Colonic mucosa (tissue), 4 donors: ENCODE data around the gene FAM219A. TPM values are rescaled to one million over a fixed set of nuclear protein-coding genes. Genes with fewer than 3 reads are reported as not detected.

Experiments
- DNase-seq: peaks from one replicate; pipeline ENCODE4 v3.0.0-alpha.2; 2020
- H3K27ac ChIP-seq: fragments of 200-600 bp; one replicate; pipeline ENCODE4 v1.8.0; 2021
- H3K27me3 ChIP-seq: fragments of 200-600 bp; one replicate; pipeline ENCODE4 v1.8.0; 2021
- H3K36me3 ChIP-seq: fragments of 200-600 bp; one replicate; pipeline ENCODE4 v1.8.0; 2021
- H3K4me1 ChIP-seq: fragments of 200-600 bp; one replicate; pipeline ENCODE4 v1.8.0; 2021; ENCODE audit warnings: mild to moderate bottlenecking
- H3K4me3 ChIP-seq: fragments of 200-600 bp; one replicate; pipeline ENCODE4 v1.8.0; 2021
- H3K9ac ChIP-seq, 2 donors: one replicate each; pipeline ENCODE4 v1.7.0; 2013; ENCODE audit warnings: control low read depth in 2 of 2, low read depth in 2 of 2, low read length in 2 of 2
- H3K9me3 ChIP-seq: fragments of 200-600 bp; one replicate; pipeline ENCODE4 v1.8.0; 2021
- CTCF ChIP-seq: fragments of 200-600 bp; IDR thresholded peaks from one replicate; pipeline ENCODE4 v1.8.0; 2022; ENCODE audit warnings: antibody characterized with exemption, mild to moderate bottlenecking
- intact Hi-C: fragments of 100-400 bp; cut with DNase I; formaldehyde crosslinking; loops from one replicate; pipeline ENCODE4 v1.14.1; 2022
- total RNA-seq, 2 donors: library from RNA; stranded (reverse); fragmentation: NEBNext Ultra II Directional in 1 of 2; extraction: Animal tissue kit (Norgen Biotek cat#: 25700) in 1 of 2; gene quantifications; one replicate each; pipeline ENCODE4 v1.2.1, GENCODE V29; 2021
- donor health status: healthy.
- donor health status: DM: no; HTN: no; CAD: no.
- donor health status: DM: no; HTN: no; CAD: no.

Gene FAM219A
- total RNA-seq, 2 donors from 2014 or later = 6.3 to 7.5 TPM

GRCh38 chr9:34408173-34408572 lies 50.2 kb downstream of the FAM219A start:
- Histone ChIP-seq H3K9me3 (no peaks in the 10 kb centered on the region), H3K27me3 (no peaks in the 10 kb centered on the region), H3K27ac (no peak overlapping the region), H3K4me3 (no peak overlapping the region), H3K4me1 (no peaks in the 10 kb centered on the region), H3K36me3 (no peaks in the 10 kb centered on the region), H3K9ac (no peak overlapping the region)
- intact Hi-C loops = loop anchor here (5.0 kb wide), 1 partner anchor 184 kb away; no protein-coding TSS in a partner anchor
- DNase-seq = no peak
- TF ChIP-seq CTCF = no peak

GRCh38 chr9:34406219-34406618 lies 52.2 kb downstream of the FAM219A start:
- Histone ChIP-seq H3K36me3 (no peaks in the 10 kb centered on the region), H3K27ac (no peak overlapping the region), H3K4me1 (no peaks in the 10 kb centered on the region), H3K9ac (no peak overlapping the region), H3K4me3 (no peak overlapping the region), H3K27me3 (no peaks in the 10 kb centered on the region), H3K9me3 (no peaks in the 10 kb centered on the region)
- intact Hi-C loops = loop anchor here (5.0 kb wide), 1 partner anchor 186 kb away; no protein-coding TSS in a partner anchor
- no peak for TF ChIP-seq CTCF
- DNase-seq = no peak

GRCh38 chr9:34405719-34406118 lies 52.7 kb downstream of the FAM219A start:
- DNase-seq = no peak
- intact Hi-C loops = loop anchor here (5.0 kb wide), 1 partner anchor 187 kb away; no protein-coding TSS in a partner anchor
- no peaks in the 10 kb centered on the region for H3K27me3 ChIP-seq
- H3K36me3 ChIP-seq = no peaks in the 10 kb centered on the region
- TF ChIP-seq CTCF = no peak
- no peaks in the 10 kb centered on the region for H3K9me3 ChIP-seq
- H3K27ac ChIP-seq = no peak overlapping the region
- no peak overlapping the region for H3K9ac ChIP-seq
- H3K4me1 ChIP-seq = no peaks in the 10 kb centered on the region
- H3K4me3 ChIP-seq = no peak overlapping the region

GRCh38 chr9:34403554-34404380 lies 54.6 kb downstream of the FAM219A start:
- no peaks in the 10 kb centered on the region for H3K27me3 ChIP-seq
- no peak overlapping the region for H3K4me3 ChIP-seq
- no peaks in the 10 kb centered on the region for H3K4me1 ChIP-seq
- DNase-seq = peak; percentile 73
- H3K27ac ChIP-seq = no peak overlapping the region
- peak; percentile 98 for TF ChIP-seq CTCF
- no peaks in the 10 kb centered on the region for H3K9me3 ChIP-seq
- no peak overlapping the region for H3K9ac ChIP-seq
- intact Hi-C loops = loop anchor here (5.0 kb wide), 1 partner anchor 144 kb away; no protein-coding TSS in a partner anchor
- H3K36me3 ChIP-seq = no peaks in the 10 kb centered on the region

- H3K4me1 ChIP-seq = no peaks in the 10 kb centered on the region
- H3K9me3 ChIP-seq = no peaks in the 10 kb centered on the region
- H3K9ac ChIP-seq = no peak overlapping the region
- H3K4me3 ChIP-seq = no peak overlapping the region
- intact Hi-C loops = loop anchor here (5.0 kb wide), 1 partner anchor 146 kb away; no protein-coding TSS in a partner anchor
- H3K27ac ChIP-seq = no peak overlapping the region
- H3K36me3 ChIP-seq = no peaks in the 10 kb centered on the region
- no peaks in the 10 kb centered on the region for H3K27me3 ChIP-seq
- no peak for TF ChIP-seq CTCF
- DNase-seq = no peak
Observed at GRCh38 chr9:34400686-34401602, 57.4 kb downstream of the FAM219A start.
